NAMALWA (cell line): ENCODE measurements around the gene ACOX3.
"Not testable (repeated sequence)": the region's sequence is repeated elsewhere in the genome, so short reads cannot be mapped to it uniquely, and the experiment has no call there.

Experiments
- DNase-seq: peaks from one replicate; pipeline ENCODE4 v3.0.0-alpha.2; 2015; ENCODE audit warnings: low spot score

Gene ACOX3

DNA sequence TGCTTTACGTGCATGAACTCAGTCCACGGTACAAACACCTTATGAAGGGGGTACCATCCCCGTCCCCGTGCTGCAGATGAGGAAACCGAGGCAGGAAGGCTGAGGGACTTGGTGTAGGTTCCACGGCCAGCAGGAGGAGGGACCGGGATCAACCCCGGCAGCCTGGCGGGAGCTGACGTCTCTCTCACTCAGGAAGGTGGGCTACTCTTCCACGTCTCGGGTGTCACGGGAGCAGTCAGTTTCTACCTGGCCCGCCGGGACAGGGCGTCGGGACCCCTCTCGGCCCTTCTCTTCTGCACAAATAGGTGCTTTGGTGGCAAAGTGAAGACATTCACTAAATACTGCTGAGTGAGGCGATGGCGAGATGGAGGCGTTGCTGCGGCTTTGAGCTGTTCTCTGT is 53.3 kb downstream of the ACOX3 start:
- DNase-seq: no peak

- DNase-seq: no peak
These were observed 53.8 kb downstream of the ACOX3 start for GRCh38 chr4:8386731-8387130.

- not testable (repeated sequence) for DNase-seq
These were observed 54.4 kb downstream of the ACOX3 start for GRCh38 chr4:8386131-8386530.

- DNase-seq: no peak
These were observed 54.9 kb downstream of the ACOX3 start for GRCh38 chr4:8385611-8386010.

GRCh38 chr4:8385106-8385505 is 55.4 kb downstream of the ACOX3 start:
- DNase-seq: no peak

DNA sequence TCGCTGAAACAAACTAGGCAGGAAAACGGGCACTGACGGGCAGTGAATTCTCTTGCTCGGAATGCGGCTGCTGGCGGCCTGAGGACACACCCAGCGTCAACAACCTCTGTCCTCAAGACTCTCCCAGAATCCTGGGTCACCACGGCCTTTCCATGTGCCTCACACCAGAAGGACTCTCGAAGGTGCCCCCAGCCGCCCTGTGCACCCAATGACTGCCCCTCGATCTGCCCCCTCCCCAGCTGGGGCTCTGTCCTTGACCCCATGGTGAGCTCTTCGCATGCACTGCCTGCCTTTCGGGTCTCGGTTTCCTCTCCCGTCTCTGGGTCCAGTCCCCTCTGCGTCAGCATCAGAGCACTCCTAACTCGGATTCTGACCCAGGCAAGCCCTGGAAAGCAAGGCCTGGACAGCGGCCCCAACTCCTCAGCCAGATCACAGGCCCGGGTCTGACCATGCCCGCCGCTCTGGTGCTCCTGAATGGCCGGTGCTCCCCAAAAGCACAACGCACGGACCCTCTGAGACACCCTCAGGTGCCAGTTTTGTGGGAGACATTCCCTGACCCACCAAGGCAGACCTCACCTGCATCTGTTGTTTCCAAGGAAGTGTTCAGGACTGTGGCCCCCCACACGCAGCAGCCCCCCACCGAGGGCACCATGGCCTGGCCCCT is 56.0 kb downstream of the ACOX3 start:
- DNase-seq: no peak

GRCh38 chr4:8383451-8384160 is 56.9 kb downstream of the ACOX3 start:
- no peak for DNase-seq

DNA sequence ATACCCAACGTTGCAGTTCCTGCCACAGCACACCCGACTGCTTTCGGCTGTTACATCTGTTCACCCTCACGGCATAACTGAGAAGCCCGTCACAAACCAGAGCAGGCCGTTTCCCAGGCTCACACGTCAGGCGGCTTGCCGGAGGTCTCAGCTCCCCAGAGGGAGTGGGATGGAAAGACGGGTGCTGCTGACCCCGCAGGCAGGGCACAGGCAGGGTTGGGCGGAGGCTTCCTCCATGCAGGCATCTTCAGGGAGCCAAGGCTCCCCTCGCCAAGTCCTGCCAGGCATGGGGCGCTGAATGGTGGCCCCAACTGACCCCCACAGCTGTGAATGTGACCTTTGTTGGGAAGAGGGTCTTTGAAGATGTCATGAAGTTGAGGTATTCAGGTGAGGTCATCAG is 57.5 kb downstream of the ACOX3 start:
- DNase-seq: no peak

DNA sequence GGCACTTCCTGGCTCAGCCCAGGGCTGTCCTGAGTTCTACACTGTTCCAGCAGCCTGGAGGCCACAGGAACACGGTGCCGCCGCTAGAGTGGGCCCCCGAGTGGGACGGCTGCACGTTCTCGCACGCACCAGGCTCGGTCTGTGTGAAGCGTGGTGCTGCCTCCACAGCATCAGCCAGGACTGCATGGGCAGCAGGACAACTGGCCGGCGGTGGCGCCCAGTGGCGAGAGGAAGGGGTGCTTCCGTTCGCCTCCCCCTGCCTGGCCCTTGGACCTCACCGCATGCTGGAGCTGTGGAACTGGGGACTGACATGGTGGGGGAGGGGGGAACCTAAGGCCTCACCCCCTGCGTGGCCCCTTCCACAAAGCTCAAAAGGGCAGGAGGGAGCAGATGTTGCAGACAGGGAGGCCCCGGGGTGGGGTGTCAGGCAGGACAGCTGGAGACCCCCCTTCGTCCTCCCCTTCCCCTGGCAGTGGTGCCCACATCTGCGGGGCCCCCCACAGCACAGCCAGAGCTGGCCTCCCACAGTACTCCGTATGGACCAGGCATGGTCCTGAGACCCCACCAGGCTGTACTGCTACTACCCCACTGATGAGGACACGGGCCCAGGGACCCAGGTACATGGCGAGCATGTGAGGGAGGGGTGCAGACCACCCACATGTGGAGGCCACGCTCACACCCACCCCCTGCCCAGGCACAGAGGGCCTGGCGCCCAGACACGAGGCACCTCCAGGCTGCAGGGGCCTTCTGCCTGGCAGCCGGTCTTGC is 58.5 kb downstream of the ACOX3 start:
- DNase-seq: no peak

- DNase-seq: no peak
These were observed 59.8 kb downstream of the ACOX3 start for GRCh38 chr4:8380511-8381415.

DNA sequence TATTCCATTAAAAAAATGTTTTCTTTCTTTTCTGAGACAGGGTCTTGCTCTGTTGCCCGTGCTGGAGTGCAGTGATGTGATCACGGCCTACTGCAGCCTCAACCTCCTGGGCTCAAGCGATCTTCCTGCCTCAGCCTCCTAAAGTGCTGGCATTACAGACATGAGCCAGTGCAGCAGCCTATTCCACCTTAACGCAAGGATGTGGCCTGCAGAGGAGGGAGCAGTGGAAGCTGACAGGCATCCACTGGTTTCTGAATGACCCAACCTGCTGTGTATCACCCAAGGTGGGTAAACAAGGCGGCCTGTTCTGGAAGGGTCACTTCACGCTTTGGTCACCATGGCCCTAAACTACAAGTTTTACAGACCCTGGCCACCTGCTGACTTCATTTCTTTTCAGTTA is 60.8 kb downstream of the ACOX3 start:
- DNase-seq: no peak

DNA sequence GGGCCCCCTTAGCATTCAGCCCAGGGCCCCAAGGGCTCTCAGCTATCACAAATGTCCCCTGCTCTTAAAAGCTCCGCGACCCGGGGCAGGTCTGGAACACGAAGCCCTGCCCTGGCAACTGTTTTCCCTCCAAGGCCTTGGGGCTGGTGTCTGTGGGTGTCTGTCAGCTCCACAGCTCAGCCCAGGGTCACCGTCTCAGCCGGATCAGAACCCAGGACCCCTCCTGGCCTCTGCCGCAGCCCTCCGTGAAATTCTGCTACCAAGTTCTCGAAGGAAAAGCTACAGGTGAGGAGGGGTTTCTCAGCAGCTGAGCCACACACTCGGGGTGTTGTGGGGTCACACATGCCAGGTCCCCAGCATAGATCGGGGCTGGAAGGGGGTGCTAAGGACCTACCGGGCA is 61.2 kb downstream of the ACOX3 start:
- no peak for DNase-seq

- no peak for DNase-seq
These were observed 61.7 kb downstream of the ACOX3 start for GRCh38 chr4:8378776-8379175.

GRCh38 chr4:8378101-8378724 is 62.3 kb downstream of the ACOX3 start:
- DNase-seq: no peak

DNA sequence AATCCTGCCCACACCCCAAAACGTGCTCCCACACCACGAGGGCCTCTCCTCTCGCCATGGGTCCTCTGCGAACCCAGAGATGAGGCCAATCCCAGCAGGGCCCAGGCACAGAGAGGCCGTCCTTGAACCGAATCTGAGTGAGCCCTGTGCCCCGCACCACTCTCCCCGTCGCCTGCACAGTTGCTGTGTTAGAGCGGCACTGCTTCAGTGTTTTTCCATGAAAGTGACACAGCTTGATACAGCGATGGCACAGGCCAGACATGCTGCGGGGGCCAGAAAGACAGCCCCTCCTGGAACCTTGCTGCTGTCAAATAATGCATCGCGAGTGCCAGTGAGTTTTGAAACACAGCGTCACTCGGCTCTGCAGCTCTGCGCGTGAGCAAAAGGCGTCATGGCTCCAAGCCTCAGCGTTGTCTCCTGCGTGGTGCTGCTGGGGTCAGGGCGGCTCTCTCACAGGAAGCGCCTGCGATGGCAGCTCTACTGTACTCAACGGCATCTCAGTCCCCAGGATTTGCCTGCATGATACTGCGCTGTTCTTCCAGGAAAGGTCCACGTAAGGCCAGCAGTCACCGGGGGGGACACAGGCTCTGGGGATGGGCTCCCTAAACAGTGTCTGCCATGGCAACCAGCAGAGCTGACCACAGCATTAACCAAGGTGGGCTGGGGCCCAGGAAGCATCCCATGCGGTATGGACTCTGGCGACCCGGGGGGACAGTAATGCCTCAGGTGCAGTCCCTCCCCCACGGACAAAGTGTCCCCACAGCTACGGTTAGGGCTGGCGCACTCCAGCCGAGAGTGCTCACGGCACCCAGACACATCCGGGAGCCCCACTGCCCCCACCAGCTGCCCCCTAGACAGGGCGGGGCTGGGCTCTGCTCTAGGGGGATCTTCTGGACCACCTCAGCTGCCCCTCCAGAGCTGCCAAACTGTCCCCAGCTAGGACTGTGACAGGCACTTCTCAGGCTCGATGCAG is 63.1 kb downstream of the ACOX3 start:
- DNase-seq: no peak

- DNase-seq: no peak
These were observed 64.0 kb downstream of the ACOX3 start for GRCh38 chr4:8376361-8377102.

DNA sequence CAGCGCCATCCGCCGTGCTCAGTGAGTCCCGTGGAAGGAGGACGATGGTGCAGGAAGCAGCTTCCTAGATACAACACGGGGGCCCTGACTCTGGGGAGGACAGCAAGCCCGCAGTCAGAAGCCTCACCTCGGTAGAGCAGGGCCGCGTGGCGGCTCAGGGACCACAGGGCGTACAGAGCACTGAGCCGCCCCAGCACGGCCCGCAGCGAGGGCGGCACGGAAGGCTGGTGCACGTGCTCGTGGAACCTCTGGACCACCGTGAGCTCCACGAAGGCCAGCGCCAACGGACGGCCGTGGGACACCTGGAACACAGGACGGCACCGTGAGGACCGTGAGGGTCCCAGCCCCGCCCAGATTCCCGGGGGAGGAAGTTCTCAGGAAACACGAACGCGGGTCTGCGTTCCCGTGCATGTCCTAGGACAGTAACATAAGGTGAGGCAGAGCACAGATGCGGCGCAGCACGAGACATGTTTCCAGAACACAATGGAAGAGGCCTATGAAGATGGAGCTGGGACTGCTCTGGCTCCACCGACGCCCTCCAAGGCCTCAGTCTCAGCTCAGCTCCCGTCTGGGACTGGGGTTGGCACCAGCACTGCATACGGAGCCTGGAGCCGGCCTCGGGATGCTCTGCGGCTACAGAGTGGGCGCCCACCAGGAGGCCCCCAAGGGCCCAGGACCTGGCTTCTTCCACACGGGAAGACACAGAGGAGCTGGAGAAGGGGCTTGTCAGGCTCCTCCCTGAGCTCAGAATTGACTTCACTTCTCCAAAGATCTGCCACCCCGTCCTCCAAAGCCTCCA is 65.5 kb downstream of the ACOX3 start:
- no peak for DNase-seq

GRCh38 chr4:8373973-8374545 is 66.5 kb downstream of the ACOX3 start:
- DNase-seq: no peak
